CD4-positive, alpha-beta T cell treated with Interleukin-17A for 1 hour (primary cell): ENCODE data around the gene DUSP16.
"Not testable (repeated sequence)": the region's sequence is repeated elsewhere in the genome, so short reads cannot be mapped to it uniquely, and the experiment has no call there.

ENCODE experiments used
- DNase-seq: peaks from one replicate; pipeline ENCODE4 v3.0.0-alpha.2; 2020

The DUSP16 gene

GRCh38 chr12:12488823-12489550, 73.7 kb downstream of the DUSP16 start:
- DNase-seq: no peak

GRCh38 chr12:12488296-12488695, 74.4 kb downstream of the DUSP16 start:
- DNase-seq: no peak

- DNase-seq: no peak
Measured at GRCh38 chr12:12487490-12487889, 75.2 kb downstream of the DUSP16 start.

GRCh38 chr12:12486661-12487240, 75.9 kb downstream of the DUSP16 start:
- DNase-seq: peak; percentile 29

GRCh38 chr12:12483438-12483837, 79.2 kb downstream of the DUSP16 start:
- DNase-seq: peak; percentile 48

GRCh38 chr12:12482959-12483358, 79.7 kb downstream of the DUSP16 start:
- DNase-seq: no peak

- peak; percentile 89 for DNase-seq
Measured at GRCh38 chr12:12482150-12482761, 80.4 kb downstream of the DUSP16 start.

GRCh38 chr12:12481631-12482030, 81.0 kb downstream of the DUSP16 start:
- peak; percentile 71 for DNase-seq

- no peak for DNase-seq
Measured at GRCh38 chr12:12480074-12480473, 82.6 kb downstream of the DUSP16 start.

- DNase-seq: no peak
Measured at GRCh38 chr12:12477532-12477890, 85.2 kb downstream of the DUSP16 start.

GRCh38 chr12:12476857-12477531, 85.7 kb downstream of the DUSP16 start:
- DNase-seq: no peak

- peak; percentile 91 for DNase-seq
Measured at GRCh38 chr12:12474931-12475795, 87.5 kb downstream of the DUSP16 start.

- peak; percentile 57 for DNase-seq
Measured at GRCh38 chr12:12474471-12474928, 88.2 kb downstream of the DUSP16 start.

GRCh38 chr12:12473223-12473622, 89.4 kb downstream of the DUSP16 start:
- no peak for DNase-seq

- DNase-seq: not testable (repeated sequence)
Measured at GRCh38 chr12:12471982-12472961, 90.4 kb downstream of the DUSP16 start.

- DNase-seq: no peak
Measured at GRCh38 chr12:12470751-12471306, 91.8 kb downstream of the DUSP16 start.

GRCh38 chr12:12469386-12469785, 93.3 kb downstream of the DUSP16 start:
- no peak for DNase-seq

GRCh38 chr12:12468575-12468974, 94.1 kb downstream of the DUSP16 start:
- DNase-seq: no peak

- DNase-seq: peak; percentile 82
Measured at GRCh38 chr12:12467688-12468261, 94.9 kb downstream of the DUSP16 start.

GRCh38 chr12:12467264-12467663, 95.4 kb downstream of the DUSP16 start:
- peak; percentile 63 for DNase-seq

GRCh38 chr12:12466157-12466556, 96.5 kb downstream of the DUSP16 start:
- DNase-seq: peak; percentile 92
